KMS-11 (cell line): ENCODE measurements around the gene SLCO3A1.

Source experiments
- H2AFZ ChIP-seq: fragments of 200-600 bp; sonication (generic); 2 replicates; pipeline ENCODE4 v1.6.1; 2016; ENCODE audit warnings: antibody characterized with exemption, mixed run types, low read depth
- H3K27ac ChIP-seq: fragments of 200-600 bp; sonication (generic); 2 replicates; pipeline ENCODE4 v1.6.1; 2016; ENCODE audit warnings: mild to moderate bottlenecking, mixed run types
- H3K27me3 ChIP-seq: fragments of 200-600 bp; sonication (generic); 2 replicates; pipeline ENCODE4 v1.6.1; 2017; ENCODE audit warnings: mild to moderate bottlenecking, low read depth, mixed run types, moderate library complexity; ENCODE audit not compliant: insufficient read depth
- H3K36me3 ChIP-seq: fragments of 200-600 bp; sonication (generic); 2 replicates; pipeline ENCODE4 v1.6.1; 2017; ENCODE audit warnings: mild to moderate bottlenecking, mixed run types; ENCODE audit not compliant: insufficient read depth
- H3K4me1 ChIP-seq: fragments of 200-600 bp; sonication (generic); 2 replicates; pipeline ENCODE4 v1.6.1; 2016; ENCODE audit warnings: mild to moderate bottlenecking, low read depth, mixed run types; ENCODE audit not compliant: poor library complexity, severe bottlenecking
- H3K4me2 ChIP-seq: fragments of 200-600 bp; sonication (generic); 2 replicates; pipeline ENCODE4 v1.7.0; 2016; ENCODE audit warnings: mild to moderate bottlenecking, mixed run types
- H3K4me3 ChIP-seq: fragments of 200-600 bp; sonication (generic); IDR thresholded peaks from 2 replicates; pipeline ENCODE4 v1.6.1; 2017; ENCODE audit warnings: low read depth, low read length, mixed read lengths; ENCODE audit not compliant: insufficient read depth
- H3K79me2 ChIP-seq: fragments of 200-600 bp; sonication (generic); 2 replicates; pipeline ENCODE4 v1.6.1; 2016; ENCODE audit warnings: low read depth, mixed run types; ENCODE audit not compliant: insufficient read depth
- H3K9ac ChIP-seq: fragments of 200-600 bp; sonication (generic); 2 replicates; pipeline ENCODE4 v1.6.1; 2016; ENCODE audit warnings: mild to moderate bottlenecking, mixed run types
- H4K20me1 ChIP-seq: fragments of 200-600 bp; sonication (generic); 2 replicates; pipeline ENCODE4 v1.6.1; 2016; ENCODE audit warnings: mild to moderate bottlenecking, mixed run types; ENCODE audit not compliant: insufficient read depth
- CTCF ChIP-seq: fragments of 200-600 bp; sonication (generic); conservative IDR thresholded peaks from 2 replicates; pipeline ENCODE4 v1.6.1; 2017; ENCODE audit warnings: low read depth, mild to moderate bottlenecking, antibody characterized with exemption, low read length, moderate library complexity, mixed read lengths

The SLCO3A1 gene

GRCh38 chr15:92107510-92107909 lies 254.0 kb downstream of the SLCO3A1 start:
- Histone ChIP-seq H3K36me3 (no peaks in the 10 kb centered on the region), H4K20me1 (no peaks in the 10 kb centered on the region), H3K4me2 (no peak overlapping the region), H3K9ac (no peak overlapping the region), H3K4me3 (no peak overlapping the region), H3K4me1 (no peaks in the 10 kb centered on the region), H3K27ac (no peak overlapping the region), H2AFZ (no peak overlapping the region), H3K27me3 (no peaks in the 10 kb centered on the region), H3K79me2 (no peaks in the 10 kb centered on the region)
- no peak for TF ChIP-seq CTCF

- Histone ChIP-seq H3K36me3 (no peaks in the 10 kb centered on the region), H3K9ac (no peak overlapping the region), H3K79me2 (no peaks in the 10 kb centered on the region), H3K4me3 (no peak overlapping the region), H3K27me3 (no peaks in the 10 kb centered on the region), H3K4me1 (no peaks in the 10 kb centered on the region), H4K20me1 (no peaks in the 10 kb centered on the region), H3K4me2 (no peak overlapping the region), H3K27ac (no peak overlapping the region), H2AFZ (no peak overlapping the region)
- no peak for TF ChIP-seq CTCF
Observed at GRCh38 chr15:92109191-92109873, 255.8 kb downstream of the SLCO3A1 start.

- Histone ChIP-seq H3K4me2 (no peak overlapping the region), H3K27me3 (no peaks in the 10 kb centered on the region)
- no peak for TF ChIP-seq CTCF
Observed at GRCh38 chr15:92111291-92111690, 257.8 kb downstream of the SLCO3A1 start.

GRCh38 chr15:92111751-92112150 lies 258.2 kb downstream of the SLCO3A1 start:
- no peak overlapping the region for H3K4me3 ChIP-seq
- no peaks in the 10 kb centered on the region for H3K79me2 ChIP-seq
- no peak for TF ChIP-seq CTCF
- no peaks in the 10 kb centered on the region for H3K4me1 ChIP-seq
- no peak overlapping the region for H3K9ac ChIP-seq
- H4K20me1 ChIP-seq, result no peaks in the 10 kb centered on the region
- no peak overlapping the region for H2AFZ ChIP-seq
- no peaks in the 10 kb centered on the region for H3K36me3 ChIP-seq
- H3K4me2 ChIP-seq, result no peak overlapping the region
- no peak overlapping the region for H3K27ac ChIP-seq
- H3K27me3 ChIP-seq, result no peaks in the 10 kb centered on the region

More at GRCh38 chr15:92111291-92111690, 257.8 kb downstream of the SLCO3A1 start:
- Histone ChIP-seq H3K36me3 (no peaks in the 10 kb centered on the region), H3K27ac (no peak overlapping the region), H4K20me1 (no peaks in the 10 kb centered on the region), H3K9ac (no peak overlapping the region), H3K4me3 (no peak overlapping the region), H3K79me2 (no peaks in the 10 kb centered on the region), H3K4me1 (no peaks in the 10 kb centered on the region), H2AFZ (no peak overlapping the region)
